Lower leg skin (tissue), 4 donors: ENCODE data around the gene COL27A1. TPM values are rescaled to one million over a fixed set of nuclear protein-coding genes. Genes with fewer than 3 reads are reported as not detected.

Source experiments
- DNase-seq, 2 donors: peaks; one replicate each; pipeline ENCODE4 v3.0.0-alpha.2; 2019; ENCODE audit warnings: low spot score in 2 of 2
- H3K4me3 ChIP-seq: fragments of 200-600 bp; sonication (generic); 2 replicates; pipeline ENCODE4 v1.5.1; 2017; ENCODE audit warnings: mild to moderate bottlenecking, low read depth; ENCODE audit not compliant: poor library complexity, severe bottlenecking
- CTCF ChIP-seq, 3 donors: fragments of 450-650 bp; IDR thresholded peaks; one replicate each; pipeline ENCODE4 v1.5.1; 2016; ENCODE audit warnings: antibody characterized with exemption in 3 of 3, mild to moderate bottlenecking in 3 of 3, moderate library complexity in 2 of 3
- POLR2A ChIP-seq, 2 donors: fragments of 450-650 bp; IDR thresholded peaks; one replicate each; pipeline ENCODE4 v1.6.1; 2016 to 2017; ENCODE audit warnings: antibody characterized with exemption in 2 of 2, mild to moderate bottlenecking in 1 of 2, moderate library complexity in 1 of 2
- WGBS, 2 donors: methylation state at CpG; one replicate each; pipeline ENCODE4 v1.1.5; 2018; 5-methylcytosine and 5-hydroxymethylcytosine counted together
- intact Hi-C: fragments of 100-400 bp; cut with DNase I; formaldehyde crosslinking; loops from one replicate; pipeline ENCODE4 v1.15.0; 2023; ENCODE audit warnings: low total_unique reads
- total RNA-seq, 4 donors: library from RNA; depleted of rRNA; stranded (reverse); fragments of >200 nt; gene quantifications; one replicate each; pipeline ENCODE4 v1.1.0, GENCODE V29; 2016

COL27A1 gene
- total RNA-seq, 4 donors from 2014 or later, result 9.4 to 16.1 (median 12.3) TPM

DNA sequence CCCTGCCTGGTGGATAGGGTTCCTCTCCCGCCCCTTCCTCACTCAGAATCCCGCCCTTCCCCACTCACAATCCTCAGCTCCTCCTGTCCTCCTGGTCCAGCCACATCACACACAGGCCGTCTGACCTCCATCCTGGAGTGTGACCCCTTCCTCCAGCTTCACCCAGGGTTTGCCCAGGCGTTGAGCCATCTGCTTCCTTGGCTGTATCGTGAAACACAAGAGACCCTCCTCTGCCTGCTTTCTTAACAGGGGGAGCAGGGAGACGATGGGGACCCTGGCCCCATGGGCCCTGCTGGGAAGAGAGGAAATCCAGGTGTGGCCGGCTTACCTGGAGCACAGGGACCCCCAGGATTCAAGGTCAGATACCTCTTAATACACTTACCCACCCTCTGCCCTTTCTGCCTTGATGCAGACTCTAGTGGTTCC is 135.2 kb downstream of the COL27A1 start:
- DNase-seq, result no peak
- TF ChIP-seq CTCF (IDR thresholded peaks at IDR 0.05) (no peak), POLR2A (IDR thresholded peaks at IDR 0.05) (no peak)
- intact Hi-C loops, result loop anchor here (10.0 kb wide), 1 partner anchor 206 kb away; no protein-coding TSS in a partner anchor
- WGBS, 2 donors, result 61 to 66% methylated on average over 7 of the region's 7 CpGs
- no peak overlapping the region for H3K4me3 ChIP-seq

- 18% methylated on average over 12 of the region's 12 CpGs for WGBS, 2 donors
- intact Hi-C loops, result loop anchor here (10.0 kb wide), 1 partner anchor 206 kb away; no protein-coding TSS in a partner anchor
- TF ChIP-seq POLR2A (IDR thresholded peaks at IDR 0.05) (no peak), CTCF (IDR thresholded peaks at IDR 0.05) (peak in 1 of 3 donors; percentile 88)
- no peak overlapping the region for H3K4me3 ChIP-seq
- DNase-seq, result peak; percentile 62 to 95
Observed at GRCh38 chr9:114291064-114291474, 135.7 kb downstream of the COL27A1 start.

- peak in 1 of 2 donors; percentile 52 for DNase-seq
- H3K4me3 ChIP-seq, result no peak overlapping the region
- intact Hi-C loops, result loop anchor here (10.0 kb wide), 1 partner anchor 207 kb away; no protein-coding TSS in a partner anchor
- WGBS, 2 donors, result 91% methylated on average over 11 of the region's 11 CpGs
- no peak for TF ChIP-seq POLR2A (IDR thresholded peaks at IDR 0.05)
- no peak for TF ChIP-seq CTCF (IDR thresholded peaks at IDR 0.05)
Observed at GRCh38 chr9:114291886-114292590, 136.7 kb downstream of the COL27A1 start.

DNA sequence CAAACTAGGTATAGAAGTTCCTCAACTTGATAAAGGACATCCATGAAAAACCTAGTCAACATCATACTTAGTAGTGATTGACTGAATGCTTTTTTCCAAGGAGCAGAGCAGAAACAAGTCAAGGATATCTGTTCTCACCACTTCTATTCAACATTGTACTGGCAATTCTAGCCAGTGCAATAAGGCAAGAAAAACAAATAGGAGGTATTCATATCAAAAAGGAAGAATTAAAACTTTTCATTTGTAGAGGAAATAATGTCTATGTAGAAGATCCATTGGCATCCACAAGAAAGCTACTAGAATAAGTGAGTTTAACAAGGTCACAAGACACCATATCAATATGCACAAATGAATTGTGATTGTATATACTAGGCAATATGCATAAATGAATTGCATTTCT is 139.3 kb downstream of the COL27A1 start:
- no peak for DNase-seq
- intact Hi-C loops, result loop anchor here (10.0 kb wide), 1 partner anchor 210 kb away; no protein-coding TSS in a partner anchor
- no peak overlapping the region for H3K4me3 ChIP-seq
- TF ChIP-seq CTCF (IDR thresholded peaks at IDR 0.05) (no peak), POLR2A (IDR thresholded peaks at IDR 0.05) (no peak)

- no peak for TF ChIP-seq CTCF (IDR thresholded peaks at IDR 0.05)
- no peak for TF ChIP-seq POLR2A (IDR thresholded peaks at IDR 0.05)
- intact Hi-C loops, result loop anchor here (10.0 kb wide), 1 partner anchor 212 kb away; no protein-coding TSS in a partner anchor
- WGBS, 2 donors, result 98 to 100% methylated on average over 1 of the region's 1 CpG
- no peak for DNase-seq
- no peak overlapping the region for H3K4me3 ChIP-seq
Observed at GRCh38 chr9:114296338-114296737, 141.0 kb downstream of the COL27A1 start.
